ENCODE results near the gene USP36.

USP36 gene

GRCh38 chr17:78746949-78747269, 93.7 kb downstream of the USP36 start:
- Mint-ChIP-seq H3K4me3 (no peak overlapping the region), H3K27me3 (no peaks in the 10 kb centered on the region), H3K9me3 (no peaks in the 10 kb centered on the region), H3K4me1 (peaks cover 92% of the 10 kb centered on the region), H3K27ac (peak overlapping the region; percentile 75), H3K36me3 (peaks cover 14% of the 10 kb centered on the region)
- no peak for ATAC-seq

- H3K4me1 Mint-ChIP-seq: peaks cover 92% of the 10 kb centered on the region
- H3K27ac Mint-ChIP-seq: peak overlapping the region; percentile 75
- H3K36me3 Mint-ChIP-seq: peaks cover 18% of the 10 kb centered on the region
- no peak for ATAC-seq
- no peaks in the 10 kb centered on the region for H3K27me3 Mint-ChIP-seq
- no peaks in the 10 kb centered on the region for H3K9me3 Mint-ChIP-seq
- H3K4me3 Mint-ChIP-seq: no peak overlapping the region
Measured at GRCh38 chr17:78746263-78746948, 94.2 kb downstream of the USP36 start.

All from stimulated activated memory B cell treated with anti-CD40 and anti-IgM and Interleukin-4, amounts not matched to agents 10 μg/mL and 1 μg/mL and 100 μg/mL, for 72 hours (primary cell).